ENCODE data around the gene TRAPPC3. TPM values are rescaled to one million over a fixed set of nuclear protein-coding genes. Genes with fewer than 3 reads are reported as not detected.

Gene TRAPPC3
- total and polyA plus RNA-seq, 9 of the 15 experiments (the other 6 are each of a cell fraction or from before 2014, with no cell fraction given) = 20.6 to 141 (median 112) TPM

GRCh38 chr1:36154765-36155407 lies 5.6 kb upstream of the TRAPPC3 start:
- H3K9me3 ChIP-seq (replicated peaks; ENCODE audit: control insufficient read depth, insufficient read depth, low read depth, low read length) = no peaks in the 10 kb centered on the region
- peak overlapping the region; percentile 81 to 86 for H3K9ac ChIP-seq (ENCODE audit: insufficient read depth in 1 of 2, low read depth in 2 of 2, low read length in 2 of 2)
- whole genome bisulfite sequencing (ENCODE audit: insufficient coverage, low coverage, missing lambda C conversion rate) = 54% methylated on average over 4 of the region's 6 CpGs
- peak overlapping the region; percentile 92 for H3K4me3 ChIP-seq
- peak overlapping the region; percentile 76 for H2AFZ ChIP-seq (ENCODE audit: low read depth, low read length)
- ChIA-PET CTCF (ENCODE audit: low intra/inter-chr PET ratio) (no interaction called here), POLR2A (interaction anchor here (0.6 to 2.4 kb wide), 14 partner anchors 8 to 713 kb away, joined by 3 to 14 read pairs (median 3); no protein-coding TSS in a partner anchor)
- intact Hi-C loops (cut with micrococcal nuclease) (no loop called here), in situ Hi-C loops (cut with MboI) (loop anchor here (5.0 kb wide), 1 partner anchor 132 kb away; no protein-coding TSS in a partner anchor)
- peak overlapping the region; percentile 87 for H3K4me2 ChIP-seq (ENCODE audit: insufficient read depth, low read length)
- H3K9me1 ChIP-seq (ENCODE audit: control insufficient read depth, insufficient read depth, low read length) = peaks cover 4% of the 10 kb centered on the region
- 0 out of 2 replicates have a peak, but pooled peaks cover 3% of the 10 kb centered on the region for H4K20me1 ChIP-seq (replicated peaks; ENCODE audit: control insufficient read depth, insufficient read depth, low read length)
- no TSS peak for BruUV-seq (replicated peaks)
- peaks cover 49 to 69% of the 10 kb centered on the region in 2 experiments for H3K4me1 ChIP-seq (replicated peaks in 1 of 2; ENCODE audit: control insufficient read depth in 2 of 2, insufficient read depth in 2 of 2, low read length in 2 of 2)
- H3K27ac ChIP-seq (ENCODE audit: extremely low read depth, low read depth, low read length) = peak overlapping the region; percentile 84
- H3K27me3 ChIP-seq (ENCODE audit: control insufficient read depth in 2 of 2, insufficient read depth in 2 of 2, low read length in 2 of 2) = no peaks in the 10 kb centered on the region
- no peak for DNase-seq (ENCODE audit: extremely low read depth in 1 of 4, low spot score in 3 of 4)
- peaks cover 12% of the 10 kb centered on the region; the same call in 2 of the 3 replicates for H3K36me3 ChIP-seq (ENCODE audit: control insufficient read depth, insufficient read depth, low read length)
- H3K79me2 ChIP-seq (ENCODE audit: control insufficient read depth, insufficient read depth, low read length) = peaks cover 42% of the 10 kb centered on the region
- FAIRE-seq = no peak
- no peak for ATAC-seq
- TF ChIP-seq HNRNPH1 (optimal IDR thresholded peaks at IDR 0.05; ENCODE audit: low read depth, low read length) (no peak), STAT6 (CRISPR knock-in tag; IDR thresholded peaks at IDR 0.05) (no peak), ZNF609 (CRISPR knock-in tag; IDR thresholded peaks at IDR 0.05; ENCODE audit: borderline replicate concordance) (no peak), ZBTB49 (CRISPR knock-in tag; IDR thresholded peaks at IDR 0.05; ENCODE audit: borderline replicate concordance) (no peak), HIVEP1 (CRISPR knock-in tag; IDR thresholded peaks at IDR 0.05) (no peak), HNRNPLL (IDR thresholded peaks at IDR 0.05; ENCODE audit: low read depth, low read length, poor library complexity, severe bottlenecking) (no peak), CREB1 (IDR thresholded peaks at IDR 0.05) (no peak), CREB1 (CRISPR knock-in tag; IDR thresholded peaks at IDR 0.05) (no peak), ZFP36 (IDR thresholded peaks at IDR 0.05; ENCODE audit: low read depth, low read length, partially characterized antibody) (no peak), GTF2B (IDR thresholded peaks at IDR 0.05; ENCODE audit: extremely low read depth, insufficient read length) (no peak)

All from K562 (cell line).